Measurements from ENCODE around the gene DELE1. TPM values are rescaled to one million over a fixed set of nuclear protein-coding genes. Genes with fewer than 3 reads are reported as not detected.

The DELE1 gene
- total RNA-seq, 1 donor from 2014 or later: 40.7 TPM

DNA sequence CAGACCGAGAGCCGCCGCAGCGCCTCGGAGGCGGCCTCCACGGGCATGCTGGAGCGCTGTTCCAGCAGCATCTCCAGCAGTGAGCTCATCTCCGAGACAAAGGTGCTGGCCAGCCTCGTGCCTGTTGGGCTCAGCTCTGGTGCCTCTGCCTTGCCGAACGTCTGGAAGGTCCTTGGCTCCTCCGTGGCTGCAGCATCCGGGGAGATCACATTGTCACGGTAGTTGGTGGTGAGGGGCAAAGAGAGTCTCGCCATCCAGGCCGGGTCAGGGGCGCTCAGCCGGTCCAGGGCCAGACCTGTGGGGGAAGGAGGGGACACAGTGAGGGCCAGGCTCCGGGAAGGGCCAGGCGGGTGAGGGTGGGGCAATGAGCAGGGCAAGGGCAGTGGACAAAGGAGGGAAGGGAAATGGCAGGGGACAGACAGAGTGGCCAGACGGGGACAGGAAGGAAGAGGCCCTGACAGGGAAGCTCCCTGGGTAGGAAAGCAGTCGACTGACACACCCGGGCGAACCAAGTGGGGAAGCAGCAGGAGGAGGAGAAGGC is 21.9 kb downstream of the DELE1 start:
- Histone ChIP-seq H3K27ac (no peak overlapping the region), H3K27me3 (no peaks in the 10 kb centered on the region), H3K4me1 (peaks cover 11 to 23% of the 10 kb centered on the region in 2 donors), H3K9me3 (no peaks in the 10 kb centered on the region), H3K36me3 (no peaks in the 10 kb centered on the region), H3K4me3 (no peak overlapping the region)
- TF ChIP-seq, protein P1, sequence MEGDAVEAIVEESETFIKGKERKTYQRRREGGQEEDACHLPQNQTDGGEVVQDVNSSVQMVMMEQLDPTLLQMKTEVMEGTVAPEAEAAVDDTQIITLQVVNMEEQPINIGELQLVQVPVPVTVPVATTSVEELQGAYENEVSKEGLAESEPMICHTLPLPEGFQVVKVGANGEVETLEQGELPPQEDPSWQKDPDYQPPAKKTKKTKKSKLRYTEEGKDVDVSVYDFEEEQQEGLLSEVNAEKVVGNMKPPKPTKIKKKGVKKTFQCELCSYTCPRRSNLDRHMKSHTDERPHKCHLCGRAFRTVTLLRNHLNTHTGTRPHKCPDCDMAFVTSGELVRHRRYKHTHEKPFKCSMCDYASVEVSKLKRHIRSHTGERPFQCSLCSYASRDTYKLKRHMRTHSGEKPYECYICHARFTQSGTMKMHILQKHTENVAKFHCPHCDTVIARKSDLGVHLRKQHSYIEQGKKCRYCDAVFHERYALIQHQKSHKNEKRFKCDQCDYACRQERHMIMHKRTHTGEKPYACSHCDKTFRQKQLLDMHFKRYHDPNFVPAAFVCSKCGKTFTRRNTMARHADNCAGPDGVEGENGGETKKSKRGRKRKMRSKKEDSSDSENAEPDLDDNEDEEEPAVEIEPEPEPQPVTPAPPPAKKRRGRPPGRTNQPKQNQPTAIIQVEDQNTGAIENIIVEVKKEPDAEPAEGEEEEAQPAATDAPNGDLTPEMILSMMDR (IDR thresholded peaks at IDR 0.05): no peak
- intact Hi-C loops (cut with DNase I): no loop called here
- no peak for DNase-seq (ENCODE audit: low spot score in 2 of 2)

- H3K4me3 ChIP-seq: no peak overlapping the region
- H3K27ac ChIP-seq: no peak overlapping the region
- H3K4me1 ChIP-seq: peaks cover 1 to 5% of the 10 kb centered on the region in 2 donors
- TF ChIP-seq, protein P1 (IDR thresholded peaks at IDR 0.05): no peak
- no peak for DNase-seq (ENCODE audit: low spot score in 2 of 2)
- H3K36me3 ChIP-seq: no peaks in the 10 kb centered on the region
- no peaks in the 10 kb centered on the region for H3K9me3 ChIP-seq
- intact Hi-C loops (cut with DNase I): no loop called here
- H3K27me3 ChIP-seq: no peaks in the 10 kb centered on the region
These were observed 23.6 kb downstream of the DELE1 start for GRCh38 chr5:141947316-141947715.

- no peak for DNase-seq (ENCODE audit: low spot score in 2 of 2)
- Histone ChIP-seq H3K27ac (no peak overlapping the region), H3K36me3 (no peaks in the 10 kb centered on the region), H3K4me3 (no peak overlapping the region), H3K27me3 (no peaks in the 10 kb centered on the region), H3K4me1 (peaks cover 0 to 2% of the 10 kb centered on the region in 2 donors), H3K9me3 (no peaks in the 10 kb centered on the region)
- intact Hi-C loops (cut with DNase I): no loop called here
- TF ChIP-seq, protein P1 (IDR thresholded peaks at IDR 0.05): no peak
These were observed 25.1 kb downstream of the DELE1 start for GRCh38 chr5:141948812-141949211.

DNA sequence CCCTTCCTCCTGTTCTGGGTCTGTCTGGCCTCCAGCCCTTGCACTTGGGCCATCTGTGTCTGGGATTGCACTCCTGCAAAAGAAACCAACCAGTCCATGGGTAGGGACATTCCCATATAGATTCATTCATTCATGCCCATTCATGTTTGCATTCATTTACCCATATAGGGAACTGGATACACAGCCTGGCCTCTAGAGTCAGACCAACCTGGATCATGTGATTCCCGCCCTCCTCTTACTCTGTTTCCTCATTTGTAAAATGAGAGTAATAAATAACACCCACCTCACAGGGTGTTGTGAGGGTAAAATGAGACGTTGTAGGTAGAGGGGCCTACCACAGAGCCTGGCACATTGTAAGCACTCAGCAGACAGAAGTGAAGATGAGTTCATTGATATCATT is 25.8 kb downstream of the DELE1 start:
- peaks cover 0 to 2% of the 10 kb centered on the region in 2 donors for H3K4me1 ChIP-seq
- no peaks in the 10 kb centered on the region for H3K9me3 ChIP-seq
- TF ChIP-seq, protein P1 (IDR thresholded peaks at IDR 0.05): no peak
- no peak overlapping the region for H3K4me3 ChIP-seq
- no peak for DNase-seq (ENCODE audit: low spot score in 2 of 2)
- no peak overlapping the region for H3K27ac ChIP-seq
- intact Hi-C loops (cut with DNase I): no loop called here
- H3K36me3 ChIP-seq: no peaks in the 10 kb centered on the region
- H3K27me3 ChIP-seq: no peaks in the 10 kb centered on the region

GRCh38 chr5:141950207-141951005 is 26.7 kb downstream of the DELE1 start:
- no peak for DNase-seq (ENCODE audit: low spot score in 2 of 2)
- TF ChIP-seq, protein P1 (IDR thresholded peaks at IDR 0.05): no peak
- Histone ChIP-seq H3K4me3 (no peak overlapping the region), H3K27me3 (no peaks in the 10 kb centered on the region), H3K36me3 (no peaks in the 10 kb centered on the region), H3K27ac (no peak overlapping the region), H3K9me3 (no peaks in the 10 kb centered on the region), H3K4me1 (peaks cover 0 to 1% of the 10 kb centered on the region in 2 donors)
- intact Hi-C loops (cut with DNase I): no loop called here

Data from ascending aorta (tissue), 2 donors.